HPDE6-E6E7 (cell line): ENCODE measurements around the gene SEPHS2.
"Not testable (repeated sequence)": the region's sequence is repeated elsewhere in the genome, so short reads cannot be mapped to it uniquely, and the experiment has no call there.

Experiments
- DNase-seq: peaks from one replicate; pipeline ENCODE4 v3.0.0; 2011; ENCODE audit warnings: missing footprints; ENCODE audit errors: extremely low spot score

Gene SEPHS2

GRCh38 chr16:30398661-30399434 is 46.8 kb downstream of the SEPHS2 start:
- DNase-seq, result no peak

- no peak for DNase-seq
Measured at GRCh38 chr16:30397776-30398660, 47.7 kb downstream of the SEPHS2 start.

GRCh38 chr16:30397056-30397455 is 48.6 kb downstream of the SEPHS2 start:
- no peak for DNase-seq

GRCh38 chr16:30396627-30397026 is 49.0 kb downstream of the SEPHS2 start:
- not testable (repeated sequence) for DNase-seq

GRCh38 chr16:30395992-30396585 is 49.6 kb downstream of the SEPHS2 start:
- no peak for DNase-seq

GRCh38 chr16:30395155-30395991 is 50.3 kb downstream of the SEPHS2 start, which contains the start of gene ZNF48:
TSS of gene ZNF48 (plus strand) at chr16:30395420. CDS start at chr16:30395795, 375 bp downstream.
- no peak for DNase-seq

GRCh38 chr16:30394592-30395154 is 51.0 kb downstream of the SEPHS2 start:
- no peak for DNase-seq
